HepG2 (cell line): ENCODE data around the gene MIEF1. TPM values are rescaled to one million over a fixed set of nuclear protein-coding genes. Genes with fewer than 3 reads are reported as not detected.

Source experiments
- AHR ChIP-seq: IDR thresholded peaks from 2 replicates; pipeline ENCODE4 v1.6.1; 2018; ENCODE audit warnings: missing genetic modification reagents, missing compliant biosample characterization
- CAMTA2 ChIP-seq: sonication (generic); formaldehyde crosslinking; IDR thresholded peaks from 2 replicates; pipeline ENCODE4 v1.4.0; 2020; ENCODE audit warnings: mild to moderate bottlenecking, missing genetic modification reagents, borderline replicate concordance
- CENPT ChIP-seq: sonication (generic); formaldehyde crosslinking; IDR thresholded peaks from 2 replicates; pipeline ENCODE4 v1.8.0; 2022; ENCODE audit warnings: low read depth, mild to moderate bottlenecking, moderate library complexity, missing genetic modification reagents
- EZH2 ChIP-seq: conservative IDR thresholded peaks from 2 replicates; pipeline ENCODE4 v1.6.1; 2012; ENCODE audit warnings: mild to moderate bottlenecking, low read depth, low read length, moderate library complexity
- HNRNPL ChIP-seq: fragments of 200-400 bp; formaldehyde crosslinking; IDR thresholded peaks from 2 replicates; pipeline ENCODE4 v1.6.1; 2017; ENCODE audit warnings: mild to moderate bottlenecking, low read depth, low read length
- MED1 ChIP-seq: sonication (generic); formaldehyde crosslinking; IDR thresholded peaks from 2 replicates; pipeline ENCODE4 v1.4.0; 2020; ENCODE audit warnings: missing genetic modification reagents
- TOE1 ChIP-seq: sonication (generic); formaldehyde crosslinking; IDR thresholded peaks from 2 replicates; pipeline ENCODE4 v1.4.0; 2020; ENCODE audit warnings: mild to moderate bottlenecking, missing genetic modification reagents
- ZBTB7A ChIP-seq: sonication (generic); formaldehyde crosslinking; IDR thresholded peaks from 2 replicates; pipeline ENCODE4 v1.8.0; 2022; ENCODE audit warnings: mild to moderate bottlenecking, missing genetic modification reagents
- ZFAT ChIP-seq: sonication (generic); formaldehyde crosslinking; conservative IDR thresholded peaks from 2 replicates; pipeline ENCODE4 v1.8.1; 2023; ENCODE audit warnings: missing genetic modification reagents, inconsistent platforms
- ZNF430 ChIP-seq: sonication (generic); formaldehyde crosslinking; IDR thresholded peaks from 2 replicates; pipeline ENCODE4 v1.9.0; 2021; ENCODE audit warnings: mild to moderate bottlenecking, missing genetic modification reagents
- polyA plus RNA-seq, 8 experiments: library from polyadenylated mRNA; depleted of rRNA in 3 of 8; stranded (reverse) in 7 of 8; unstranded in 1 of 8; fragments of >200 nt; fragmentation: Illumina TruSeq in 4 of 8; extraction: Trizol in 4 of 8; gene quantifications; 2 replicates each; pipeline versions ENCODE4 v1.2.1 to v1.2.3, GENCODE V29; 2011 to 2016; ENCODE audit warnings: low read depth in 4 of 8, missing spikeins in 1 of 8, mixed read lengths in 1 of 8; ENCODE audit not compliant: insufficient read depth in 1 of 8
- total RNA-seq, 5 experiments: library from RNA; depleted of rRNA; stranded (reverse); fragments of >200 nt; fragmentation: Illumina TruSeq; extraction: Trizol; gene quantifications; 2 replicates each; pipeline ENCODE4 v1.2.3, GENCODE V29; 2016; ENCODE audit warnings: low read depth in 1 of 5
- TF ChIP-seq, protein P1 (sequence below): sonication (generic); formaldehyde crosslinking; IDR thresholded peaks from 2 replicates; pipeline ENCODE4 v1.5.0; 2020; ENCODE audit warnings: mild to moderate bottlenecking, missing genetic modification reagents
- TF ChIP-seq, protein P2 (sequence below), 2 experiments: fragments of 450-650 bp in 1 of 2; sonication (generic) in 1 of 2; formaldehyde crosslinking in 1 of 2; IDR thresholded peaks; 2 replicates each; pipeline versions ENCODE4 v1.6.1 to v1.8.0; 2016 to 2022; ENCODE audit warnings: antibody characterized with exemption in 1 of 2, mild to moderate bottlenecking in 1 of 2, missing genetic modification reagents in 1 of 2
- TF ChIP-seq, protein P3 (sequence below): sonication (generic); formaldehyde crosslinking; IDR thresholded peaks from 2 replicates; pipeline ENCODE4 v1.5.1; 2020; ENCODE audit warnings: missing genetic modification reagents, mild to moderate bottlenecking, borderline replicate concordance

Gene MIEF1
- total and polyA plus RNA-seq, 2 of the 13 experiments (the other 11 are each of a cell fraction or from before 2014, with no cell fraction given): 21.7 to 34.8 TPM

DNA sequence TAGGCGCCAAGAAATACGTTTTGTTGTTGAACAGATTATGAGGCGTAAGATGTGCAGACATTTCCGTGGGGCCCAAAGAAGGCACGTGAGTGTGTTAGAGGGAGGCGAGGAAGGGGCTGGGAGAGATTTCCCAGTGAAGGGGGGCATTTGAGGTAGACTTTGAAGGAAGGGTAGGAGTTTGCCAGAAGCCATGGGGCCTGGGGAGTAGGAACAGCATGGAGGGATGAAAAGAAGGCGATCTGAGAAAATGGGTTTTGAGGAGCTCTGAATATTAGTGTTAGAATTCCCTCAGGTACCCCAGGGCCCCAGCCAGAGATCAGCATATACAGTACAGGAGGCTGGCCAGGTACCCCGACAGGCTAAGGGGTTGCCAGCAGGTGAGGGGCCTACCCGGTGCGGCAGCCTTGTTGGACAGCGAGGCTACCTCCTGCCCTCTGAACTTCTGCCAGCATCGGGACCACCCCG lies 414 bp upstream of the MIEF1 start (continued):
- TF ChIP-seq, protein P1, sequence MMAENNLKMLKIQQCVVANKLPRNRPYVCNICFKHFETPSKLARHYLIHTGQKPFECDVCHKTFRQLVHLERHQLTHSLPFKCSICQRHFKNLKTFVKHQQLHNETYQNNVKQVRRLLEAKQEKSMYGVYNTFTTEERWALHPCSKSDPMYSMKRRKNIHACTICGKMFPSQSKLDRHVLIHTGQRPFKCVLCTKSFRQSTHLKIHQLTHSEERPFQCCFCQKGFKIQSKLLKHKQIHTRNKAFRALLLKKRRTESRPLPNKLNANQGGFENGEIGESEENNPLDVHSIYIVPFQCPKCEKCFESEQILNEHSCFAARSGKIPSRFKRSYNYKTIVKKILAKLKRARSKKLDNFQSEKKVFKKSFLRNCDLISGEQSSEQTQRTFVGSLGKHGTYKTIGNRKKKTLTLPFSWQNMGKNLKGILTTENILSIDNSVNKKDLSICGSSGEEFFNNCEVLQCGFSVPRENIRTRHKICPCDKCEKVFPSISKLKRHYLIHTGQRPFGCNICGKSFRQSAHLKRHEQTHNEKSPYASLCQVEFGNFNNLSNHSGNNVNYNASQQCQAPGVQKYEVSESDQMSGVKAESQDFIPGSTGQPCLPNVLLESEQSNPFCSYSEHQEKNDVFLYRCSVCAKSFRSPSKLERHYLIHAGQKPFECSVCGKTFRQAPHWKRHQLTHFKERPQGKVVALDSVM: no peak
- TF ChIP-seq MED1 (CRISPR knock-in tag) (no peak), ZBTB7A (CRISPR knock-in tag) (no peak), ZNF430 (no peak), CAMTA2 (CRISPR knock-in tag) (no peak), TOE1 (CRISPR knock-in tag) (no peak), CENPT (CRISPR knock-in tag) (no peak), AHR (CRISPR knock-in tag) (no peak), ZFAT (CRISPR knock-in tag) (no peak), HNRNPL (no peak), EZH2 (no peak)
- TF ChIP-seq, protein P2, sequence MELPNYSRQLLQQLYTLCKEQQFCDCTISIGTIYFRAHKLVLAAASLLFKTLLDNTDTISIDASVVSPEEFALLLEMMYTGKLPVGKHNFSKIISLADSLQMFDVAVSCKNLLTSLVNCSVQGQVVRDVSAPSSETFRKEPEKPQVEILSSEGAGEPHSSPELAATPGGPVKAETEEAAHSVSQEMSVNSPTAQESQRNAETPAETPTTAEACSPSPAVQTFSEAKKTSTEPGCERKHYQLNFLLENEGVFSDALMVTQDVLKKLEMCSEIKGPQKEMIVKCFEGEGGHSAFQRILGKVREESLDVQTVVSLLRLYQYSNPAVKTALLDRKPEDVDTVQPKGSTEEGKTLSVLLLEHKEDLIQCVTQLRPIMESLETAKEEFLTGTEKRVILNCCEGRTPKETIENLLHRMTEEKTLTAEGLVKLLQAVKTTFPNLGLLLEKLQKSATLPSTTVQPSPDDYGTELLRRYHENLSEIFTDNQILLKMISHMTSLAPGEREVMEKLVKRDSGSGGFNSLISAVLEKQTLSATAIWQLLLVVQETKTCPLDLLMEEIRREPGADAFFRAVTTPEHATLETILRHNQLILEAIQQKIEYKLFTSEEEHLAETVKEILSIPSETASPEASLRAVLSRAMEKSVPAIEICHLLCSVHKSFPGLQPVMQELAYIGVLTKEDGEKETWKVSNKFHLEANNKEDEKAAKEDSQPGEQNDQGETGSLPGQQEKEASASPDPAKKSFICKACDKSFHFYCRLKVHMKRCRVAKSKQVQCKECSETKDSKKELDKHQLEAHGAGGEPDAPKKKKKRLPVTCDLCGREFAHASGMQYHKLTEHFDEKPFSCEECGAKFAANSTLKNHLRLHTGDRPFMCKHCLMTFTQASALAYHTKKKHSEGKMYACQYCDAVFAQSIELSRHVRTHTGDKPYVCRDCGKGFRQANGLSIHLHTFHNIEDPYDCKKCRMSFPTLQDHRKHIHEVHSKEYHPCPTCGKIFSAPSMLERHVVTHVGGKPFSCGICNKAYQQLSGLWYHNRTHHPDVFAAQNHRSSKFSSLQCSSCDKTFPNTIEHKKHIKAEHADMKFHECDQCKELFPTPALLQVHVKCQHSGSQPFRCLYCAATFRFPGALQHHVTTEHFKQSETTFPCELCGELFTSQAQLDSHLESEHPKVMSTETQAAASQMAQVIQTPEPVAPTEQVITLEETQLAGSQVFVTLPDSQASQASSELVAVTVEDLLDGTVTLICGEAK (IDR thresholded peaks at IDR 0.05): no peak
- TF ChIP-seq, protein P2 (CRISPR knock-in tag; IDR thresholded peaks at IDR 0.05): no peak
- TF ChIP-seq, protein P3, sequence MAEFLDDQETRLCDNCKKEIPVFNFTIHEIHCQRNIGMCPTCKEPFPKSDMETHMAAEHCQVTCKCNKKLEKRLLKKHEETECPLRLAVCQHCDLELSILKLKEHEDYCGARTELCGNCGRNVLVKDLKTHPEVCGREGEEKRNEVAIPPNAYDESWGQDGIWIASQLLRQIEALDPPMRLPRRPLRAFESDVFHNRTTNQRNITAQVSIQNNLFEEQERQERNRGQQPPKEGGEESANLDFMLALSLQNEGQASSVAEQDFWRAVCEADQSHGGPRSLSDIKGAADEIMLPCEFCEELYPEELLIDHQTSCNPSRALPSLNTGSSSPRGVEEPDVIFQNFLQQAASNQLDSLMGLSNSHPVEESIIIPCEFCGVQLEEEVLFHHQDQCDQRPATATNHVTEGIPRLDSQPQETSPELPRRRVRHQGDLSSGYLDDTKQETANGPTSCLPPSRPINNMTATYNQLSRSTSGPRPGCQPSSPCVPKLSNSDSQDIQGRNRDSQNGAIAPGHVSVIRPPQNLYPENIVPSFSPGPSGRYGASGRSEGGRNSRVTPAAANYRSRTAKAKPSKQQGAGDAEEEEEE: no peak
